ENCODE measurements around the gene ESPL1. TPM values are rescaled to one million over a fixed set of nuclear protein-coding genes. Genes with fewer than 3 reads are reported as not detected.

The ESPL1 gene
- total and polyA plus RNA-seq, 2 of the 13 experiments (the other 11 are each of a cell fraction or from before 2014, with no cell fraction given), result 5.8 to 11.5 TPM

- TF ChIP-seq SNAPC4 (CRISPR knock-in tag; IDR thresholded peaks at IDR 0.05) (peak; percentile 71; the same call in 1 of the 2 replicates), TCF12 (IDR thresholded peaks at IDR 0.05) (no peak), TCF12 (CRISPR knock-in tag; IDR thresholded peaks at IDR 0.05) (peak; percentile 84; the same call in 1 of the 2 replicates), ZNF280D (CRISPR knock-in tag; IDR thresholded peaks at IDR 0.05) (0 out of 2 replicates have a peak, but pooled peaks have one; percentile 37), NFYC (CRISPR knock-in tag; IDR thresholded peaks at IDR 0.05) (no peak), CBX5 (CRISPR knock-in tag; IDR thresholded peaks at IDR 0.05; ENCODE audit: borderline replicate concordance) (no peak; the same call in 1 of the 2 replicates), PITX1 (CRISPR knock-in tag; IDR thresholded peaks at IDR 0.05) (no peak), TOE1 (CRISPR knock-in tag; IDR thresholded peaks at IDR 0.05) (no peak), TFDP2 (CRISPR knock-in tag; IDR thresholded peaks at IDR 0.05) (peak; percentile 92), ZBTB25 (CRISPR knock-in tag; IDR thresholded peaks at IDR 0.05) (peak; percentile 87; the same call in 1 of the 2 replicates), GFI1 (CRISPR knock-in tag; IDR thresholded peaks at IDR 0.05; ENCODE audit: borderline replicate concordance) (no peak; the same call in 1 of the 2 replicates), KAT7 (CRISPR knock-in tag; IDR thresholded peaks at IDR 0.05; ENCODE audit: borderline replicate concordance) (peak; percentile 86; the same call in 1 of the 2 replicates), BRF2 (CRISPR knock-in tag; IDR thresholded peaks at IDR 0.05) (peak; percentile 73; the same call in 1 of the 2 replicates), SMAD3 (CRISPR knock-in tag; IDR thresholded peaks at IDR 0.05) (peak; percentile 86), TBX2 (CRISPR knock-in tag; IDR thresholded peaks at IDR 0.05; ENCODE audit: borderline replicate concordance) (peak; percentile 90), ZFP36L1 (CRISPR knock-in tag; IDR thresholded peaks at IDR 0.05) (peak; percentile 57; the same call in 1 of the 2 replicates)
Observed at GRCh38 chr12:53324779-53325510, 56.8 kb downstream of the ESPL1 start (continued).

Measured in HepG2 (cell line).